AG09319 (cell line): Measurements from ENCODE around the gene ETV3.
"Not testable (repeated sequence)": the region's sequence is repeated elsewhere in the genome, so short reads cannot be mapped to it uniquely, and the experiment has no call there.

ENCODE experiments used
- DNase-seq: peaks from one replicate; pipeline ENCODE4 v3.0.0-alpha.2; 2010; ENCODE audit warnings: low read depth; ENCODE audit errors: extremely low read depth
- TF ChIP-seq, protein P1 (sequence below): IDR thresholded peaks from 2 replicates; pipeline ENCODE4 v1.5.1; 2011; ENCODE audit warnings: low read depth, mild to moderate bottlenecking, inconsistent platforms, low read length, moderate library complexity

Gene ETV3

DNA sequence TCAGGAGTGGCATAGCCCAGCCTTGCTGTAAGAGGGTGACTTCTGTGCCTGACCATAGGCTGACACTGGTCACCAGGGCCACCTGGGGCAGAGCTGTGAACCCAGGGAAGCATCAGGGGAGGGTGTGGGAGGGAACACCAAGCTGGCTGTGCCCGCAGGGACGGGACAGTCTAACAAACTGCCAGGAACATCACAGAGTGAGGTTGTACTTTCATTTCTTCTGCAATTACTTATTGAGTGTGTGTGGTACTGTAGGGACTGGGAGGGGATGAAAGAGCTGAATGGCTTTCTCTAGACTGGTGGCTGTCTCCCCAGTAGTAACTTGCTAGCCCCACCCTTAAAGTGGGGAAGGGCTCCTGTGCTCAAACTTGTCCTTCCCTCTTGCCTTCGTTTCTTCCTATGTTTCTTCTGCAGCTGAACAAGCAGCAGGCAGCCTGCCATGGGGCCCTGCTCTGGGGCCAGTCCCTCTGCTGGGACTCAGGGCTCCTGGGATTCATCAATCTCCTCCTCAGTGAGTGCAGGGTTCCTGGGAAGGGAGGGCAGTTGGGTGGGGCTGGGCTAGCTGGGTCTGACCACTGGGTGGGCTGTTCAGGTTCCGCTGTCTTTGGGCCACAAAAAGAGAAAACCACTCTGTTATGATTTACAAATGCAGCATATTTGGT is 39.7 kb upstream of the ETV3 start:
- DNase-seq: no peak
- TF ChIP-seq, protein P1, sequence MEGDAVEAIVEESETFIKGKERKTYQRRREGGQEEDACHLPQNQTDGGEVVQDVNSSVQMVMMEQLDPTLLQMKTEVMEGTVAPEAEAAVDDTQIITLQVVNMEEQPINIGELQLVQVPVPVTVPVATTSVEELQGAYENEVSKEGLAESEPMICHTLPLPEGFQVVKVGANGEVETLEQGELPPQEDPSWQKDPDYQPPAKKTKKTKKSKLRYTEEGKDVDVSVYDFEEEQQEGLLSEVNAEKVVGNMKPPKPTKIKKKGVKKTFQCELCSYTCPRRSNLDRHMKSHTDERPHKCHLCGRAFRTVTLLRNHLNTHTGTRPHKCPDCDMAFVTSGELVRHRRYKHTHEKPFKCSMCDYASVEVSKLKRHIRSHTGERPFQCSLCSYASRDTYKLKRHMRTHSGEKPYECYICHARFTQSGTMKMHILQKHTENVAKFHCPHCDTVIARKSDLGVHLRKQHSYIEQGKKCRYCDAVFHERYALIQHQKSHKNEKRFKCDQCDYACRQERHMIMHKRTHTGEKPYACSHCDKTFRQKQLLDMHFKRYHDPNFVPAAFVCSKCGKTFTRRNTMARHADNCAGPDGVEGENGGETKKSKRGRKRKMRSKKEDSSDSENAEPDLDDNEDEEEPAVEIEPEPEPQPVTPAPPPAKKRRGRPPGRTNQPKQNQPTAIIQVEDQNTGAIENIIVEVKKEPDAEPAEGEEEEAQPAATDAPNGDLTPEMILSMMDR: no peak

DNA sequence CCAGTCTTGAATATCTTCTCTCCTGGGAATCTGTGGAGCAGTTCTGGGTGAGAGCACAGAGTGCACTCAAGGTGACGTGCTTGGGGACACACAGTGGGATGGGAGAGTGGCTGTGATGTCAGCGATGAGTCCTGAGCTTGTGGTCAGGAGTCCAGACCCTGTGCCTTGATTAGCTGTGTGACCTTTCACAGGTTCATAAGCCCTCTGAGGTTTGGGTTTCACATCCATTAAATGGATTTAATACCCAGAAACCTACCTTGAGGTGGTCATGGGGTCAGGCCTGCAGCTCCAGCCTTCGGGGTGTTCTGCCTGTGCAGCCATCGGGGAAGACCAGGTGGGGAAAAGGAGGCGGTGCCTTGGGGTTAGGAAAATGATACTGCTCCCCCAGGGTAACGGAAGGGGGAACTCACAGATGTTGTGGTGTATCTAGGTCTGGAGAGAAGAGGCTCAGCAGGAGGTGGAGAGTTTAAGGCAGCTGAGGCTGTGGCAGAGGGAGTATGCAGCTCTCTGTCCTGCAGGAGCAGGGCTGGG is 38.5 kb upstream of the ETV3 start:
- DNase-seq: no peak

DNA sequence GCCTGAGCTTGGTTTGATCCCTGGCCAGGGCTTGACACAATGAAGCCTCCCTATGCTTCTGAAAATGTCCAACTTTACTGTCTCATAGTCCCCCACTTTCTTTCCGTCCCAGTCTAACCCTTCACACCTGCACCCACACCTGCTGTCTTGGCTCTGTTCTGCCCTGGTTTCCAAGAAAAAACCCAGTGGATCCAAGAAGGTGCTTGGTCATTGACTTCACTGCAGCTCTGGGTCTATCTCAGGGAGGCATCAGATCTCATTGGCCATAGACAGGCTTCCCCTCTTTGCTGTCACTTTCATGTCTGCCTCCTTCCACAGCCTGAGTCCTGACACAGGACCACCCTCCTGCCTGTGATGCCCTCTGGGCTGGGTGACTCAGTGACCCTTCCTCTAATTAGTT is 37.8 kb upstream of the ETV3 start:
- DNase-seq: no peak
- TF ChIP-seq, protein P1: no peak

More for the DNA sequence above, 38.5 kb upstream of the ETV3 start:
- TF ChIP-seq, protein P1: no peak

DNA sequence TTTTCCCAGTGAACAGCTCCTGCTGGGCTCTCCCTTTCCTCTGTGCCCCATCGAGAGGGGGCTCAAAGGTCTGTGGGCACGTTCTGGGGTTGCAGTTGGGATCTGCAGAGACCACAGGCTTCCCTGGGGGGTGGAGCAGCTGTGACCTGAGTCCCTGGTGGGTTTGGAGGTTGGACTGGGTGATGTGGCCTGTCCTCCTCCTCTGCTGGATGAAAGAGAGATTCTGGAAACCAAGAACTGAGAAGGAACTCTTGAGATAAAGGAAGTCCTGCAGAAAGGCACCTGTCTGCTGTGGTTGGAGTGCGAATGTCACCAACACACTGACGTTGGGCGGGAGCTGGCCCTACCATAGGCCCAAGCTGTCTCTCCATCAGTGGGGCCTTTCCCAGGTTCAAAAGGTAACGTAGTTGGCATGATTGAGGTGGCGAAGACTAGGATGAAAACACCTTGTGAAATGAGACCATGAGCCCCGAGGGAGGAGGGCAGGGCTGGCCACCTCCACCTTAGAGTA is 35.8 kb upstream of the ETV3 start:
- TF ChIP-seq, protein P1: no peak
- no peak for DNase-seq

DNA sequence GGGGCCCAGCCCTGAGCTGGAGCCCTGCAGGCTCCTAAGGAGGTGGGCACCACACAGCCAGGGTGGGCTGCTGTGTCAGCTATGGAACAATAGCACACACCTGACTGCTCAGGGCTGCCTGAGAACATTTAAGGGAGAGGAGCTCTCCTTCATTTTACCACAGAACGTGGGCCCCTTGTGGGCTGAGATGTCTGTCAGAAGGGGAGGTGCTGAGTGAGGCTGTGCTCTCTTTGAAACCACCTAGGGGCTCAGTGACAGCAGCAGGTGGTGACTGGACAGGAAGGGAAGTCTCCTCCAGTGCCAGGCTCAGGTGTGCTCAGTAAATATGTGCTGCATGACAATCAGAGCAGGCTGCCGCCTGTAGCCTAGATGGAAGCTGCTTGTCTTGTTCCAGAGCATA is 35.0 kb upstream of the ETV3 start:
- not testable (repeated sequence) for DNase-seq

DNA sequence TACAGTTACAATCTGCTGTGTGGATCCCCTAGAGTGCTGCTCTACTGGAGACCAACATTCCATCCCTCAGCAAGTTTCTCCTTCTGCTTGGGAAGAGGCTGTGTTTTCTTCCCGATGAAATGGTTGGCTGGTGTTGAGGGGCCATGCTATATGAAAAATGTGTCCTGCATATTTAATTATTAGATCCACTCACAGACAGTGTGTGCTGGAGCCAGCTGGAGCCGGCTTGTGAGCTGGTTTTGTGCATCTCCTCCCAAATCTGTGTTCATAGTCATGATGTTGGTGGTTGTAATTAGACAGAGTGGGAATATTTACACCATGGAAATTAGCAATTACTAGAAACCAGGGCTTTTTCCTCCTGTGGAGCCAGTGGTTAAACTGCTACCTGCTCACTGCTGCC is 34.4 kb upstream of the ETV3 start:
- not testable (repeated sequence) for DNase-seq

DNA sequence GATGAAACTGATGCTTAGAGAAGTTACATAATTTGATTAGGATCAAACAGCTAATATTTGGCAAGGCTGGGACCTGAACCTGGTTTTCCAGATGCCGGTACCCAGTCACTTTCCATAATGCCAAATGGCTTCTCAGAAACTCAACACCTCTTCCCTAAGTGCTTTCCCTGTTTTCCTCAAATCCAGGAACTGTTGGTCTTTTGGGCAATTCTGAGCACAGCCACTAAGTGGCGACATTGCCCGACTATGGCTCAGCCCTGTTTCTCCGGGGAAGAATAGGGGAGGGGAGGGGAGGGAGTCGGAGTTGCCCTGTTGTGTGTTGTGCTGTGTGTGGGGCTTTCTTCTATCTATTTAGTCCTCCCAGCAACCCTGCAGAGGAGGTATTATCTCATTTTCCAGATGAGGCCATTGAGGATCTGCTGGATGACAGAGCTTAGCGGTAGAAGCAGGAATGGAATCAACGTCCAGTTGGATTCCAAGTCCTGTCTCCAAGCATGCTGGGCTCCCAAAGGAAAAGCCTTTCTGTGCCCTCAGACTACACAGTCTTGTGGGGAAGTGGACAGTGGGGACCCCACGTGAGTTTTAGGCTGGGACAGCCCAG is 33.8 kb upstream of the ETV3 start:
- TF ChIP-seq, protein P1: peak; percentile 14; the same call in 1 of the 2 replicates
- not testable (repeated sequence) for DNase-seq

DNA sequence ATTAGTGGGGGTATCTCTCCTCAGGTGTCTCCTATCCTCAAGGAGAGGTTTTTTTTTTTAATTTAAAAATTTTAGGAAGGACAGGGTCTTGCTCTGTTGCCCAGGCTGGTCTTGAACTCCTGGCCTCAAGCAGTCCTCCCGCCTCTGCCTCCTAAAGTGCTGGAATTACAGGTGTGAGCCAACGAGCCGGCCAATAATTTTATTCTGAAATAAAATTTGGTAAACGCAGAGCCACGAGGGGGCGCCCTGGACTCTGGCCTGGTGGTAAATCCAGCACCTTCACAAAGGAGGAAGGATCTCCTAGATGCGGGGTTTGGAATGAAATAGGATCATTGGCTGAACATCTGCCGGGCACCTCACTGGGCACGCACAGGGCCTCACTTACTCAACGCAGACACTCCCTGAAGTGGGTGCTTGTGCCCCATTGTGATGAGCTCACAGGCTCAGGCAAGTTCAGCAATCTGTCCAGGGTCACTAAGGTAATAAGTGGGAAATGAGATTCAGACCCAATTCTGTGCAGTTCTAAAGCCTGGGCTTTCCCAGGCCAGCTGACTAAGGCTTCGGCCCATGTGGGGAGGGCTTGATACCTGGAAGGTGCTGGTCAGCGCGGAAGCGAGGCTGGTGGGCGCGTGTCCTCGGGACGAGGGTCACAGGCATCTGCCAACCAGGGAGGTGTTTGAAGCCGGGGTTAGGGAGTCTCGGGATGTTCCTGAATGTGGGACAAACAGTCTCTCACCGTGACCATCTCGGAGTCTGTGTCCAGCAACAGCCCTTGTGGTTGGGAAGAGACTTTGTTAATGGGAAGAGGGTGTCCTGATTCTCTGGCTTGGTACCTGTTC is 32.7 kb upstream of the ETV3 start:
- TF ChIP-seq, protein P1: peak; percentile 47
- DNase-seq: no peak
